Measurements from ENCODE around the gene SHB. TPM values are rescaled to one million over a fixed set of nuclear protein-coding genes. Genes with fewer than 3 reads are reported as not detected.
A peak's percentile ranks its signal among the peaks of the same experiment; 100 is the strongest.

Gene SHB
- polyA plus RNA-seq, 1 donor (not counting 4 experiments of a cell fraction or from before 2014, with no cell fraction given), result 10.9 TPM

DNA sequence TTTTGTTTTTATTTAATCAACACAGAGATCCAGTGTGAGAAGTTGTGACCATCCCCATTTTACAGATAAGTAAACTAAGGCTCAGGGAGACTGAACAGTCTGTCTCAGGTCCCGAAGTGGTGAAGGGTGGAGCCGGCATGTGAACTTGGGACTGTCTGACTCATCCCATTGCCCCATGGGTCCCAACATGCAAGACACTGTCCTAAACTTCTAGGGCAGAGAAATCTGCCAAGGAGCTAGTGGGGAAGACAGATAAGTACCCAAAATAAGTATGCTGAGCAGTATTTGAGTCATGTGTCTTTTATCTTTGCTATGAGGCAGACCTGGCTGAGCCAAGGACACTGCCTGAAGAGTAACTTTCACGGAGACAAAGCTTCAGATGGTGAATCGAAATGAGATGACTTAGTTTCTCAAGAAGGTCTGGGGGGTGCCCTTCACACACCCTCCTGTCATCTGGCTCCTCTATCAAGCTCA lies 100.8 kb downstream of the SHB start:
- Histone ChIP-seq H3K9me3 (ENCODE audit: control insufficient read depth, low read depth, low read length) (no peaks in the 10 kb centered on the region), H3K4me1 (ENCODE audit: control insufficient read depth, extremely low read depth, insufficient read depth, low read length) (peaks cover 83% of the 10 kb centered on the region), H3K79me2 (ENCODE audit: control insufficient read depth, insufficient read depth, low read length) (peaks cover 24% of the 10 kb centered on the region), H2AFZ (ENCODE audit: control insufficient read depth, low read length) (no peak overlapping the region), H3K27ac (ENCODE audit: control insufficient read depth, insufficient read depth, low read length) (peak overlapping the region; percentile 63), H4K20me1 (ENCODE audit: control insufficient read depth, extremely low read depth, insufficient read depth, low read length) (no peaks in the 10 kb centered on the region), H3K36me3 (ENCODE audit: control insufficient read depth in 2 of 2, extremely low read depth in 1 of 2, insufficient read depth in 2 of 2, low read length in 2 of 2) (peaks cover 4% of the 10 kb centered on the region in 2 experiments), H3K9me1 (ENCODE audit: control insufficient read depth, extremely low read depth, insufficient read depth, low read length) (peaks cover 11% of the 10 kb centered on the region), H3K4me2 (ENCODE audit: control insufficient read depth, extremely low read depth, insufficient read depth, low read depth, low read length) (peak overlapping the region; percentile 28), H3K9ac (ENCODE audit: control insufficient read depth, extremely low read depth, insufficient read depth, low read length) (peak overlapping the region; percentile 12), H3K27me3 (ENCODE audit: control insufficient read depth, extremely low read depth, insufficient read depth, low read length) (no peaks in the 10 kb centered on the region), H3K4me3 (ENCODE audit: control insufficient read depth in 2 of 3, extremely low read depth in 1 of 3, insufficient read depth in 2 of 3, low read depth in 1 of 3, low read length in 3 of 3) (no peak overlapping the region)
- FAIRE-seq, result peak; percentile 86
- no peak for TF ChIP-seq EZH2 (IDR thresholded peaks at IDR 0.05; ENCODE audit: low read length)
- TF ChIP-seq, protein P1, sequence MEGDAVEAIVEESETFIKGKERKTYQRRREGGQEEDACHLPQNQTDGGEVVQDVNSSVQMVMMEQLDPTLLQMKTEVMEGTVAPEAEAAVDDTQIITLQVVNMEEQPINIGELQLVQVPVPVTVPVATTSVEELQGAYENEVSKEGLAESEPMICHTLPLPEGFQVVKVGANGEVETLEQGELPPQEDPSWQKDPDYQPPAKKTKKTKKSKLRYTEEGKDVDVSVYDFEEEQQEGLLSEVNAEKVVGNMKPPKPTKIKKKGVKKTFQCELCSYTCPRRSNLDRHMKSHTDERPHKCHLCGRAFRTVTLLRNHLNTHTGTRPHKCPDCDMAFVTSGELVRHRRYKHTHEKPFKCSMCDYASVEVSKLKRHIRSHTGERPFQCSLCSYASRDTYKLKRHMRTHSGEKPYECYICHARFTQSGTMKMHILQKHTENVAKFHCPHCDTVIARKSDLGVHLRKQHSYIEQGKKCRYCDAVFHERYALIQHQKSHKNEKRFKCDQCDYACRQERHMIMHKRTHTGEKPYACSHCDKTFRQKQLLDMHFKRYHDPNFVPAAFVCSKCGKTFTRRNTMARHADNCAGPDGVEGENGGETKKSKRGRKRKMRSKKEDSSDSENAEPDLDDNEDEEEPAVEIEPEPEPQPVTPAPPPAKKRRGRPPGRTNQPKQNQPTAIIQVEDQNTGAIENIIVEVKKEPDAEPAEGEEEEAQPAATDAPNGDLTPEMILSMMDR (optimal IDR thresholded peaks at IDR 0.05 in 1 of 3, IDR thresholded peaks at IDR 0.05 in 1 of 3, conservative IDR thresholded peaks at IDR 0.05 in 1 of 3; ENCODE audit: extremely low read depth in 1 of 3, insufficient read depth in 2 of 3, low read length in 3 of 3), result no peak
- peak; percentile 96 for DNase-seq (ENCODE audit: low read depth, low spot score)
- dilution Hi-C loops (cut with MboI; ENCODE audit: extremely low pct_ligation_motif_present, low sequenced_read_pairs), result no loop called here

DNA sequence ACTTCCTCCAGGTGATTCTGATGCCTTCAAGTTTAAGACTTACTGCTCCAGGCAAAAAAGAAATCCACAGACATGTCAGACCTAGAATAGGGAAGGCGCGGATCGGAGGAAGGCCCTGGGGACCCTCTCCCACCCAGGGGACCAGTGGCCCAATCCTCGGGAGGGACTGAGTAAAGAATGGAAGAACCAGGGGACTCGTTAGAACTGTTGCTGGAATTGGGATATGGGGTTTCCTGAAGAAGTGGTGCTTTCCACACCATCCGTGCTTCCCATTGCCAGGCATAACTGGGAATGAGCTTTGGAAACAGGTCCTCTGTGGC lies 101.3 kb downstream of the SHB start:
- Histone ChIP-seq H3K4me1 (ENCODE audit: control insufficient read depth, extremely low read depth, insufficient read depth, low read length) (peaks cover 82% of the 10 kb centered on the region), H3K4me2 (ENCODE audit: control insufficient read depth, extremely low read depth, insufficient read depth, low read depth, low read length) (peak overlapping the region; percentile 23), H3K36me3 (ENCODE audit: control insufficient read depth in 2 of 2, extremely low read depth in 1 of 2, insufficient read depth in 2 of 2, low read length in 2 of 2) (peaks cover 6 to 7% of the 10 kb centered on the region in 2 experiments), H3K4me3 (ENCODE audit: control insufficient read depth in 2 of 3, extremely low read depth in 1 of 3, insufficient read depth in 2 of 3, low read depth in 1 of 3, low read length in 3 of 3) (no peak overlapping the region), H4K20me1 (ENCODE audit: control insufficient read depth, extremely low read depth, insufficient read depth, low read length) (no peaks in the 10 kb centered on the region), H3K9ac (ENCODE audit: control insufficient read depth, extremely low read depth, insufficient read depth, low read length) (no peak overlapping the region), H3K79me2 (ENCODE audit: control insufficient read depth, insufficient read depth, low read length) (peaks cover 29% of the 10 kb centered on the region), H3K9me1 (ENCODE audit: control insufficient read depth, extremely low read depth, insufficient read depth, low read length) (peaks cover 11% of the 10 kb centered on the region), H3K9me3 (ENCODE audit: control insufficient read depth, low read depth, low read length) (no peaks in the 10 kb centered on the region), H2AFZ (ENCODE audit: control insufficient read depth, low read length) (no peak overlapping the region), H3K27me3 (ENCODE audit: control insufficient read depth, extremely low read depth, insufficient read depth, low read length) (no peaks in the 10 kb centered on the region), H3K27ac (ENCODE audit: control insufficient read depth, insufficient read depth, low read length) (peak overlapping the region; percentile 63)
- dilution Hi-C loops (cut with MboI; ENCODE audit: extremely low pct_ligation_motif_present, low sequenced_read_pairs), result no loop called here
- DNase-seq (ENCODE audit: low read depth, low spot score) (no peak), FAIRE-seq (no peak)
- TF ChIP-seq, protein P1 (optimal IDR thresholded peaks at IDR 0.05 in 1 of 3, IDR thresholded peaks at IDR 0.05 in 1 of 3, conservative IDR thresholded peaks at IDR 0.05 in 1 of 3; ENCODE audit: extremely low read depth in 1 of 3, insufficient read depth in 2 of 3, low read length in 3 of 3), result no peak
- no peak for TF ChIP-seq EZH2 (IDR thresholded peaks at IDR 0.05; ENCODE audit: low read length)
